ENCODE results near the gene MIX23.
A peak's percentile ranks its signal among the peaks of the same experiment; 100 is the strongest.

MIX23 gene

DNA sequence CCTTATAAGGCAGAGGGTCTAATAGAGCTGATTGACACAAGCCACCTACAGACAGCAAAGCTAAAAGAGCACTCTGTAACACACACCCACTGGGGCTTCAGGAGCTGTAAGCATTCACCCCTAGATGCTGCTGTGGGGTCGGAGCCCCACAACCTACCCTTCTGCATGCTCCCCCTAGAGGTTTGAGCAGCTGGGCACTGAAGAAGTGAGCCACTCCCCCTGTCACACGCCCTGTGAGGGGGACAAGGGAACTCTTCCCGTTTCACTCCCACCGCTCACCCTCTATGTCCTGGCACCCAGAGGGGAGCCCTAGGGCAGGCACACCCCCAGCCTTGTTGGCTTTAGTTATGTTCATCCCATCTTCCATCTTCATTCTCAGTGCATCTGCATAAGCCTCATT is 67.4 kb downstream of the MIX23 start:
- Histone ChIP-seq H3K27me3 (replicated peaks; ENCODE audit: control insufficient read depth, insufficient read depth, low read length) (peaks cover 6% of the 10 kb centered on the region), H3K4me3 (ENCODE audit: low read length) (no peak overlapping the region), H3K9me3 (ENCODE audit: control insufficient read depth, low read length) (peaks cover 7% of the 10 kb centered on the region), H3K4me1 (ENCODE audit: control insufficient read depth, insufficient read depth, low read length) (peaks cover 11% of the 10 kb centered on the region), H3K36me3 (ENCODE audit: control insufficient read depth, insufficient read depth, low read length, severe bottlenecking) (no peaks in the 10 kb centered on the region), H3K9ac (ENCODE audit: low read length) (no peak overlapping the region)
- no peak for DNase-seq (ENCODE audit: low read depth)

DNA sequence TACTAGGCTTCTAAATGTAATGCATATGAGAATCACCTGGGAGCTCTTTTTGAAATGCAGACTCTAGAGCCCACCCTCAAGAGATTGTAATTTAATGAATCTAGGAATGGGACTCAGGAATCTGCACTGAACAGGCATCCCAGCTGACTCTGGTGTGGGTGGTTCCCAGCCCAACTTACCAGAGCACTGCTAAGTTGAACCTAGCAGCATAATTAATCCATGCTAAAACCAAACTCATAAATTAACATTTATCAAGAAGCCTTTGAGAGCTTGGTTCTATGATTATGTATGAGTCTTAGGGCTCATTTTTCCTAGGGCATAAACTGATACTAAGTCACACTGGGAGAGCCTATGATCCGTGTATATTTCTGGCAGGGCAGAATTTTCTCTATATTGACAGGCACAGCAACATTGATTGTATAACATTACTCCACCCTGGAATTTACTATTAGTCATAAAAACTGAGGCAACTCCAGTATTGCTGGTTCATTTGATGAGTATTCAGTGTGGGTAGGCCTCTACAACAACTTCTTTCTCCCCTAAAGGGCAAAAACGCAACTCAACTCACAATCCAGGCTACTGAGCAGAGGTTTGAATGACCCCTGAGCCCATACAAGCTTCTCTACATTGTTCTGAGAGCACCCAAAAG is 68.7 kb downstream of the MIX23 start:
- H3K9ac ChIP-seq (ENCODE audit: low read length): no peak overlapping the region
- no peaks in the 10 kb centered on the region for H3K36me3 ChIP-seq (ENCODE audit: control insufficient read depth, insufficient read depth, low read length, severe bottlenecking)
- DNase-seq (ENCODE audit: low read depth): peak; percentile 12
- peaks cover 11% of the 10 kb centered on the region for H3K4me1 ChIP-seq (ENCODE audit: control insufficient read depth, insufficient read depth, low read length)
- H3K9me3 ChIP-seq (ENCODE audit: control insufficient read depth, low read length): peaks cover 4% of the 10 kb centered on the region
- no peak overlapping the region for H3K4me3 ChIP-seq (ENCODE audit: low read length)
- H3K27me3 ChIP-seq (replicated peaks; ENCODE audit: control insufficient read depth, insufficient read depth, low read length): peaks cover 10% of the 10 kb centered on the region

GRCh38 chr3:122313281-122313680 is 69.8 kb downstream of the MIX23 start:
- H3K27me3 ChIP-seq (replicated peaks; ENCODE audit: control insufficient read depth, insufficient read depth, low read length): peaks cover 10% of the 10 kb centered on the region
- peaks cover 11% of the 10 kb centered on the region for H3K4me1 ChIP-seq (ENCODE audit: control insufficient read depth, insufficient read depth, low read length)
- no peaks in the 10 kb centered on the region for H3K36me3 ChIP-seq (ENCODE audit: control insufficient read depth, insufficient read depth, low read length, severe bottlenecking)
- H3K9me3 ChIP-seq (ENCODE audit: control insufficient read depth, low read length): no peaks in the 10 kb centered on the region
- peak; percentile 8 for DNase-seq (ENCODE audit: low read depth)
- no peak overlapping the region for H3K9ac ChIP-seq (ENCODE audit: low read length)
- no peak overlapping the region for H3K4me3 ChIP-seq (ENCODE audit: low read length)

GRCh38 chr3:122312826-122313225 is 70.2 kb downstream of the MIX23 start:
- no peak for DNase-seq (ENCODE audit: low read depth)
- H3K4me3 ChIP-seq (ENCODE audit: low read length): no peak overlapping the region
- H3K36me3 ChIP-seq (ENCODE audit: control insufficient read depth, insufficient read depth, low read length, severe bottlenecking): no peaks in the 10 kb centered on the region
- peaks cover 11% of the 10 kb centered on the region for H3K4me1 ChIP-seq (ENCODE audit: control insufficient read depth, insufficient read depth, low read length)
- H3K9ac ChIP-seq (ENCODE audit: low read length): no peak overlapping the region
- H3K9me3 ChIP-seq (ENCODE audit: control insufficient read depth, low read length): no peaks in the 10 kb centered on the region
- peaks cover 11% of the 10 kb centered on the region for H3K27me3 ChIP-seq (replicated peaks; ENCODE audit: control insufficient read depth, insufficient read depth, low read length)

GRCh38 chr3:122310361-122310760 is 72.7 kb downstream of the MIX23 start:
- H3K9ac ChIP-seq (ENCODE audit: low read length): no peak overlapping the region
- H3K4me3 ChIP-seq (ENCODE audit: low read length): no peak overlapping the region
- H3K4me1 ChIP-seq (ENCODE audit: control insufficient read depth, insufficient read depth, low read length): peaks cover 11% of the 10 kb centered on the region
- peaks cover 21% of the 10 kb centered on the region for H3K27me3 ChIP-seq (replicated peaks; ENCODE audit: control insufficient read depth, insufficient read depth, low read length)
- no peak for DNase-seq (ENCODE audit: low read depth)
- H3K9me3 ChIP-seq (ENCODE audit: control insufficient read depth, low read length): no peaks in the 10 kb centered on the region
- no peaks in the 10 kb centered on the region for H3K36me3 ChIP-seq (ENCODE audit: control insufficient read depth, insufficient read depth, low read length, severe bottlenecking)

Measured in adipocyte (in vitro differentiated cells).